HEK293T (cell line): ENCODE results near the gene KDM8.
"Not testable (repeated sequence)": the region's sequence is repeated elsewhere in the genome, so short reads cannot be mapped to it uniquely, and the experiment has no call there.

Experiments used
- CTCF ChIA-PET: fragments of 350-600 bp; formaldehyde crosslinking; extraction: SDS; loops from one replicate; lab custom pipeline; 2021; ENCODE audit warnings: antibody characterized with exemption, inconsistent platforms; lab: Yijun Ruan, JAX
- POLR2A ChIA-PET: fragments of 350-600 bp; formaldehyde crosslinking; extraction: SDS; loops from one replicate; lab custom pipeline; 2020; ENCODE audit warnings: antibody characterized with exemption, inconsistent platforms; lab: Yijun Ruan, JAX
- DNase-seq: peaks from one replicate; pipeline ENCODE4 v3.0.0; 2012; ENCODE audit warnings: mixed read lengths; ENCODE audit errors: extremely low spot score
- ARNT ChIP-seq: fragments of 450-650 bp; IDR thresholded peaks from 2 replicates; pipeline ENCODE4 v1.6.1; 2017; ENCODE audit warnings: mild to moderate bottlenecking
- BHLHE40 ChIP-seq: fragments of 450-650 bp; IDR thresholded peaks from 2 replicates; pipeline ENCODE4 v1.6.1; 2016; ENCODE audit warnings: mild to moderate bottlenecking, moderate library complexity, borderline replicate concordance
- CTBP1 ChIP-seq: fragments of 450-650 bp; IDR thresholded peaks from 2 replicates; pipeline ENCODE4 v1.6.1; 2016; ENCODE audit warnings: borderline replicate concordance
- ELF4 ChIP-seq: fragments of 450-650 bp; IDR thresholded peaks from 2 replicates; pipeline ENCODE4 v1.6.1; 2017; ENCODE audit warnings: antibody characterized with exemption
- FOXA1 ChIP-seq: fragments of 450-650 bp; IDR thresholded peaks from 2 replicates; pipeline ENCODE4 v1.6.1; 2016; ENCODE audit warnings: mild to moderate bottlenecking
- FOXK2 ChIP-seq: fragments of 450-650 bp; IDR thresholded peaks from 2 replicates; pipeline ENCODE4 v1.6.1; 2016; ENCODE audit warnings: mild to moderate bottlenecking
- FOXM1 ChIP-seq: fragments of 450-650 bp; IDR thresholded peaks from 2 replicates; pipeline ENCODE4 v1.6.1; 2017; ENCODE audit warnings: mild to moderate bottlenecking, borderline replicate concordance
- HDGF ChIP-seq: fragments of 450-650 bp; IDR thresholded peaks from 2 replicates; pipeline ENCODE4 v1.6.1; 2017; ENCODE audit warnings: antibody characterized with exemption, borderline replicate concordance
- L3MBTL2 ChIP-seq: fragments of 450-650 bp; conservative IDR thresholded peaks from 2 replicates; pipeline ENCODE4 v1.6.1; 2016; ENCODE audit warnings: mild to moderate bottlenecking
- LEF1 ChIP-seq: fragments of 450-650 bp; IDR thresholded peaks from 2 replicates; pipeline ENCODE4 v1.6.1; 2017; ENCODE audit warnings: mild to moderate bottlenecking, borderline replicate concordance
- NFRKB ChIP-seq: fragments of 450-650 bp; IDR thresholded peaks from 2 replicates; pipeline ENCODE4 v1.6.1; 2016; ENCODE audit warnings: mild to moderate bottlenecking, moderate library complexity
- SP1 ChIP-seq: fragments of 450-650 bp; IDR thresholded peaks from 2 replicates; pipeline ENCODE4 v1.6.1; 2017
- SUZ12 ChIP-seq: fragments of 450-650 bp; IDR thresholded peaks from 2 replicates; pipeline ENCODE4 v1.6.1; 2016; ENCODE audit warnings: mild to moderate bottlenecking
- TARDBP ChIP-seq: fragments of 450-650 bp; IDR thresholded peaks from 2 replicates; pipeline ENCODE4 v1.6.1; 2016
- ZNF384 ChIP-seq: fragments of 450-650 bp; IDR thresholded peaks from 2 replicates; pipeline ENCODE4 v1.6.1; 2016
- TF ChIP-seq, protein P1 (sequence below): fragments of 450-650 bp; IDR thresholded peaks from 2 replicates; pipeline ENCODE4 v1.6.1; 2016

Gene KDM8

DNA sequence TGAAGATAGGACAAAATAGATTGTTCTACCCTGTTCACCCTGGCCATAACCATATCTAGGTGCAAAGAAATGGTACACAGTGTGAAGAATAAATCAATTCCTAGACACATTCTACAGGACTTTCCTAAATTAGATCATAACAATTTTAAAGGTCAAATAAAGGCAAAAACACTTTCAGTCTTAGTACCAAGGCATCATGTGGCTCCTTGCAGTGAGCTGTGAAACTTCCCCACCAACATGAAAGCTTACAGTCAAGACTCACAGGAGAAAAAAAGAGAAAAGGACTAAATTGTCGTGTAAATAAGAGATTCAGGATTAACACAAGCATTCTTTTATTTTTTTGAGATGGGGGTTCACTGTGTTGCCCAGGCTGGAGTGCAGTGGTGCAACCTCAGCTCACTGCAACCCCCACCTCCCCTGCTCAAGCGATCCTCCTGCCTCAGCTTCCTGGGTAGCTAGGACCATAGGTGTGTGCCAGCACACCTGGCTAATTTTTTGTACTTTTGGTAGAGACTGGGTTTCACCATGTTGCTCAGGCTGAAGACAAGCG, 51.0 kb downstream of the KDM8 start:
- CTCF ChIA-PET, result no interaction called here
- POLR2A ChIA-PET, result no interaction called here
- DNase-seq, result no peak
- TF ChIP-seq FOXK2 (no peak), FOXM1 (no peak), FOXA1 (no peak), L3MBTL2 (no peak), NFRKB (no peak), ARNT (no peak), HDGF (no peak), SP1 (no peak), ZNF384 (no peak), SUZ12 (no peak), TARDBP (no peak), CTBP1 (no peak), BHLHE40 (no peak), ELF4 (no peak), LEF1 (no peak)
- TF ChIP-seq, protein P1, sequence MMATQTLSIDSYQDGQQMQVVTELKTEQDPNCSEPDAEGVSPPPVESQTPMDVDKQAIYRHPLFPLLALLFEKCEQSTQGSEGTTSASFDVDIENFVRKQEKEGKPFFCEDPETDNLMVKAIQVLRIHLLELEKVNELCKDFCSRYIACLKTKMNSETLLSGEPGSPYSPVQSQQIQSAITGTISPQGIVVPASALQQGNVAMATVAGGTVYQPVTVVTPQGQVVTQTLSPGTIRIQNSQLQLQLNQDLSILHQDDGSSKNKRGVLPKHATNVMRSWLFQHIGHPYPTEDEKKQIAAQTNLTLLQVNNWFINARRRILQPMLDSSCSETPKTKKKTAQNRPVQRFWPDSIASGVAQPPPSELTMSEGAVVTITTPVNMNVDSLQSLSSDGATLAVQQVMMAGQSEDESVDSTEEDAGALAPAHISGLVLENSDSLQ, result no peak

DNA sequence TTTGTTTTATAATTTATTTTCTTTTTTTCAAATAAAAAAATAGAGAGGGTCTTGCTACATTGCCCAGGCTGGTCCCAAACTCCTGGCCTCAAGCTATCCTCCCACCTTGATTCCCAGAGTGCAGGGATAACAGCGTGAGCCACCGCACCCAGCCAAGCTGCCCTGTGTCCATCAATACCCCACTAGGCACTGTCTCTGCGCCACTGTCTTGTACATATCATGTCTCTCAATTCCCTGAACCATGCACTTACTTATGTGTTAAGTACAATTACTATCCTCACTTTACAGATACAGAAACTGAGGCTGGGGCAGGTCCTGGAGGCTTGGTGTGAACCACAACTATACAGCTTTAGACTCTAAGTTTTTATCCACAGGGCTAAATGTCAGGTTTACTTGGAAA, 53.5 kb downstream of the KDM8 start:
- POLR2A ChIA-PET, result no interaction called here
- TF ChIP-seq L3MBTL2 (no peak), FOXA1 (no peak), FOXM1 (no peak), CTBP1 (no peak), ELF4 (no peak)
- CTCF ChIA-PET, result no interaction called here
- DNase-seq, result no peak

DNA sequence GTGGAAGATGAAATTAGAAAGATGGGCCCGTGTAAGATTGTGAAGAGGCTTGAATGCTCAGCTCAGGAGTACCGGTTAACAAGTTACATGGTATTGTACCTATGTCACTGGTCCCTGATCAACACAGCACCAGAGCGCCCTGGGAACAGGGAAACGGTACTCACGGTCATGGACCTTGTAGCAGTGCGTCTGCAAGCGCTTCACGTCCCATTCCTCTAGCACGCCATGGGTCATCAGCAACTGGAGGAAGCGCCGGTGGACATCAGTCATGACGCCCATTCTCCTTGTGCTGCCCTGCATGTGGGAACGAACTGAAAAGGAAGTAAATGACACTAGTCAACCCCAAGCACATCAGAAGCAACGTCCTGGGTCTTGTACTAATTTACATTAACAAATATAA, 53.9 kb downstream of the KDM8 start:
- CTCF ChIA-PET, result no interaction called here
- DNase-seq, result no peak
- POLR2A ChIA-PET, result interaction anchor here (0.6 to 1.0 kb wide), 2 partner anchors 11 to 54 kb away, joined by 3 to 4 read pairs; partner anchors contain the start of genes KDM8 and NSMCE1
- no peak for TF ChIP-seq BHLHE40
- TF ChIP-seq CTBP1, result no peak
- no peak for TF ChIP-seq ARNT
- no peak for TF ChIP-seq SP1
- TF ChIP-seq, protein P1, result no peak
- TF ChIP-seq ZNF384, result no peak
- no peak for TF ChIP-seq LEF1
- TF ChIP-seq NFRKB, result no peak
- TF ChIP-seq ELF4, result no peak
- no peak for TF ChIP-seq FOXK2
- no peak for TF ChIP-seq L3MBTL2
- no peak for TF ChIP-seq SUZ12
- TF ChIP-seq TARDBP, result no peak
- no peak for TF ChIP-seq FOXM1
- TF ChIP-seq HDGF, result no peak
- TF ChIP-seq FOXA1, result no peak

DNA sequence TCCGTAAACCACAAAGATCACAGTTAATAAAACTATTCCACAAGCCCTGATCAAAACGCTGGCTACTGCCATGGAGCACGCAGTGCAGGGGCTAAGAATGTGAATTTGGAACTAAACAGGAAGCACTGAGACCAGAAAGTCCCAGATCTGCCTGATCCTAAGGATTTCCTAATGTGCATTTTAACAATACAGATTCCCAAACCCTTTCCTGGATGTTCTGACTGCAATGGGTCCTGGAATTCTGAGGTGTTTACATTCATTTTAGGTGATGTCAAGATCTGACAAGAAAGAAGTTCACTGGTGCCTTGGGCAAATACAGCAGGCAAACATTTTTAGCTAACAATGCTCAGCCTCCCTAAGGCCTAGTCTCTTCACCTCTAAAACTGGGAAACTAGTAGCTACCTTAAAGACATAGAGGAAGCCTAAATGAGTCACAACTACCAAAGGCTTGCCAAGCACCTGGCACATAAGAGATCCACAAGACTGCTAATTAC, 55.0 kb downstream of the KDM8 start:
- no peak for DNase-seq
- POLR2A ChIA-PET, result interaction anchor here (1.0 kb wide), 1 partner anchor 10 kb away, joined by 4 read pairs; the partner anchor contains the start of gene NSMCE1
- TF ChIP-seq FOXK2 (no peak), HDGF (no peak), CTBP1 (no peak), ARNT (no peak)
- CTCF ChIA-PET, result no interaction called here

DNA sequence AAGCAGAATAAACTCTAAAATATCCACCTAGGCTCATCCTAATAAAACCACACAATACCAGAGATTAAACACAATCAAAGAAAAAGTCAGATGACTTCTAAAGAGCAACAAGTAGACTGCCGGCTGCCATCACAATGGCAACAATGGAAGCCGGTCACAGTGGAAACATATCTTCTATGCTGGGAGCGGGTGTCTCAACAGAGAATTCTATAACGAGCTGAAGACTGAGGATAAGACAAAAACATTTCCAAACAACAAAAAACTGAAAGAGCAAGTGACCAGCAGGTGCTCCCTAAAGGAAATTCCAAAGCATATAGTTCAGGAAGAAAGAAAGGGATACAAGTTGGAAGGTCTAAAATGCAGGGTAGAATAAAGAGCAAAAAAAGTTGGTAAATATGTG, 56.4 kb downstream of the KDM8 start:
- TF ChIP-seq SUZ12, result no peak
- CTCF ChIA-PET, result no interaction called here
- POLR2A ChIA-PET, result interaction anchor here (0.7 kb wide), 1 partner anchor 11 kb away, joined by 3 read pairs; no protein-coding TSS in a partner anchor
- no peak for DNase-seq

DNA sequence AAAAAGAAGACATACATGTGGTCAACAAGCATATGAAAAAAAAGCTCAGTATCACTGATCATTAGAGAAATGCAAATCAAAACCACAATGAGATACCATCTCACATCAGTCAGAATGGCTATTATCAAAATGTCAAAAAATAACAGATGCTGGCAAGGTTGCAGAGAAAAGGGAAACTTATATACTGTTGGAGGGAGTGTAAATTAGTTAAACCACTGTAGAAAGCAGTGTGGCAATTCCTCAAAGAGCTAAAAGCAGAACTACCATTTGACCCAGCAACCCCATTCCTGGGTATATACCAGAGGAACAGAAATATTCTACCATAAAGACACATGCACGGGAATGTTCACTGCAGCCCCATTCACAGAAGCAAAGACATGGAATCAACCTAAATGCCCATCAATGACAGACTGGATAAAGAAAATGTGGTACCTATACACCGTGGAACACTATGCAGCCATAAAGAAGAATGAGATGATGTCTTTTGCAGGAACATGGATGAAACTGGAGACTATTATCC, 59.6 kb downstream of the KDM8 start:
- POLR2A ChIA-PET, DNase-seq, CTCF ChIA-PET: not testable (repeated sequence)

DNA sequence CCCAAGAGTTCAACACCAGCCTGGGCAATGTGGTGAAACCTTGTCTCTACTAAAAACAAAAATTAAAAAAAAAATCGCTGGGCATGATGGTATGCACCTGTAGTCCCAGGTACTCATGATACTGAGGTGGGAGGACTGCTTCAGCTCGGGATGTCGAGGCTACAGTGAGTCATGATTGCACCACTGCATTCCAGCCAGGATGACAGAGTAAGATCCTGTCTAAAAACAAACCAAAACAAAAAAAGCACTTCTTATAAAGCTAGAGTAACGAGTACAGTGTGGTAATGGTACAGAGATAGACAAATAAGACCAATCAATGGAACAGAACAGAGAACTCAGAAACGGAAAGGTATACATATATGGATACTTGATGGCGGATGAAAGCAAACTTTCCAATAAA, 60.8 kb downstream of the KDM8 start:
- ChIA-PET POLR2A (no interaction called here), CTCF (no interaction called here)
- DNase-seq, result no peak
- no peak for TF ChIP-seq CTBP1
- no peak for TF ChIP-seq ELF4
- TF ChIP-seq SUZ12, result no peak
- no peak for TF ChIP-seq L3MBTL2
- no peak for TF ChIP-seq ZNF384
- no peak for TF ChIP-seq TARDBP
